Progenitor cell of endocrine pancreas (in vitro differentiated cells): ENCODE results near the gene OTOR. TPM values are rescaled to one million over a fixed set of nuclear protein-coding genes. Genes with fewer than 3 reads are reported as not detected.

Experiments
- DNase-seq: peaks from one replicate; pipeline ENCODE4 v3.0.0; 2021; ENCODE audit warnings: low spot score; ENCODE audit not compliant: unreplicated experiment
- H3K27ac Mint-ChIP-seq: 2 replicates; pipeline ENCODE4 v1.8.0; 2021; ENCODE audit warnings: mild to moderate bottlenecking, moderate library complexity, mixed read lengths
- H3K27me3 Mint-ChIP-seq: 2 replicates; pipeline ENCODE4 v1.8.0; 2021; ENCODE audit warnings: mixed read lengths
- H3K36me3 Mint-ChIP-seq: 2 replicates; pipeline ENCODE4 v1.8.0; 2022; ENCODE audit warnings: mixed read lengths; ENCODE audit not compliant: insufficient read depth
- H3K4me1 Mint-ChIP-seq: 2 replicates; pipeline ENCODE4 v1.8.0; 2021; ENCODE audit warnings: low read depth, mixed read lengths
- H3K4me3 Mint-ChIP-seq: 2 replicates; pipeline ENCODE4 v1.8.0; 2021; ENCODE audit warnings: low read depth, mild to moderate bottlenecking, moderate library complexity, mixed read lengths
- H3K9me3 Mint-ChIP-seq: 2 replicates; pipeline ENCODE4 v1.8.0; 2021; ENCODE audit warnings: low read depth, mixed read lengths
- total RNA-seq: library from RNA; stranded (reverse); gene quantifications from 2 replicates; pipeline ENCODE4 v1.2.1, GENCODE V29; 2021
- TF ChIP-seq, protein P1 (sequence below): fragments of 200-600 bp; sonication (generic); IDR thresholded peaks from one replicate; pipeline ENCODE4 v1.5.0; 2021; ENCODE audit warnings: antibody characterized with exemption, mild to moderate bottlenecking; ENCODE audit not compliant: unreplicated experiment

Gene OTOR
- total RNA-seq, 1 donor from 2014 or later, result not detected

GRCh38 chr20:16758454-16759180 is 10.5 kb downstream of the OTOR start:
- Mint-ChIP-seq H3K4me3 (no peak overlapping the region), H3K4me1 (peaks cover 15% of the 10 kb centered on the region), H3K27ac (no peak overlapping the region), H3K27me3 (peaks cover 3% of the 10 kb centered on the region), H3K9me3 (peaks cover 9% of the 10 kb centered on the region), H3K36me3 (no peaks in the 10 kb centered on the region)
- no peak for DNase-seq
- TF ChIP-seq, protein P1, sequence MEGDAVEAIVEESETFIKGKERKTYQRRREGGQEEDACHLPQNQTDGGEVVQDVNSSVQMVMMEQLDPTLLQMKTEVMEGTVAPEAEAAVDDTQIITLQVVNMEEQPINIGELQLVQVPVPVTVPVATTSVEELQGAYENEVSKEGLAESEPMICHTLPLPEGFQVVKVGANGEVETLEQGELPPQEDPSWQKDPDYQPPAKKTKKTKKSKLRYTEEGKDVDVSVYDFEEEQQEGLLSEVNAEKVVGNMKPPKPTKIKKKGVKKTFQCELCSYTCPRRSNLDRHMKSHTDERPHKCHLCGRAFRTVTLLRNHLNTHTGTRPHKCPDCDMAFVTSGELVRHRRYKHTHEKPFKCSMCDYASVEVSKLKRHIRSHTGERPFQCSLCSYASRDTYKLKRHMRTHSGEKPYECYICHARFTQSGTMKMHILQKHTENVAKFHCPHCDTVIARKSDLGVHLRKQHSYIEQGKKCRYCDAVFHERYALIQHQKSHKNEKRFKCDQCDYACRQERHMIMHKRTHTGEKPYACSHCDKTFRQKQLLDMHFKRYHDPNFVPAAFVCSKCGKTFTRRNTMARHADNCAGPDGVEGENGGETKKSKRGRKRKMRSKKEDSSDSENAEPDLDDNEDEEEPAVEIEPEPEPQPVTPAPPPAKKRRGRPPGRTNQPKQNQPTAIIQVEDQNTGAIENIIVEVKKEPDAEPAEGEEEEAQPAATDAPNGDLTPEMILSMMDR, result no peak

GRCh38 chr20:16759181-16759563 is 11.0 kb downstream of the OTOR start:
- H3K4me3 Mint-ChIP-seq, result no peak overlapping the region

DNA sequence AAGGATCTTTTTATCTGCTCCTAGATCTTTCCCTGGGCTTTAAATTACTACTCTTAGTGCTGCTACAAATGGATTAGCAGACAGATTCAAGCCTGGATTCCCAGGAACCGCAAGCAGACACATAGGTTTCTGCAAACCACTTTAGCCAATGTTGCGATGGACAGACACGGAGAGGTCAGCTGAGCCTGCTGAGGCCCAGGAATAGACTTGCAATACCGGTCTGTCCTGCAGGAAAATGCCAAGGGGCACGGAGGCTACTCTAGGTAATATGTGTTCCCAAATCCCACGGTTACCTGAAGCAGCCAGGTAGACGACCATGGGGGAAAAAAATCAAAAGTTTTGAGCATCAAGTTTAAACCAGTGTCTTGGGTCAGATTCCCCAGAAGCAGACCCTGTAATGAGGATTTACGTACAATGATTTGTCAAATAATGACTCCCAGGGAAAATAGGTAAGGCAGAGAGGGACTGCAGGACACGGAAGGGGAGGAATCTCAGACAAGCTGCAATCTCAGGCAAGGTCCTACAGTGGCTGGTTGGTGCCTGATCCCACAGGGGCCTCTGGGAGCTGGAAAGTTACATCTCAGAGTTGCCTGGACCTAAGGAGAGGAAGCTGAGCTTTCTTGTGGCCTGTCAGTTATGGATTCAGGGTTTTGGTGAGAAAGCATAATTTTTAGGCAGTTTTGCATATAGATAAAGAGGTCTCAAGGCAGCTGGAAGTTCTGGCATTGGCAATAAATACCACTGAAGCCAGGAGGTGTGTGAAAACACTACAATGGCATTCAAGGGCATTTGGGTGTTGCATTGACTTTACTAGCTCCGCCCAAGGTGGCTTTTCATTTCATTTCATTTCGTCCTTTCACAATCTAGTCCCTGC is 12.5 kb downstream of the OTOR start:
- no peaks in the 10 kb centered on the region for H3K36me3 Mint-ChIP-seq

More at GRCh38 chr20:16759181-16759563, 11.0 kb downstream of the OTOR start:
- no peaks in the 10 kb centered on the region for H3K36me3 Mint-ChIP-seq
- DNase-seq, result no peak
- peaks cover 3% of the 10 kb centered on the region for H3K27me3 Mint-ChIP-seq
- TF ChIP-seq, protein P1, result no peak
- H3K9me3 Mint-ChIP-seq, result peaks cover 9% of the 10 kb centered on the region
- no peak overlapping the region for H3K27ac Mint-ChIP-seq
- peaks cover 15% of the 10 kb centered on the region for H3K4me1 Mint-ChIP-seq

DNA sequence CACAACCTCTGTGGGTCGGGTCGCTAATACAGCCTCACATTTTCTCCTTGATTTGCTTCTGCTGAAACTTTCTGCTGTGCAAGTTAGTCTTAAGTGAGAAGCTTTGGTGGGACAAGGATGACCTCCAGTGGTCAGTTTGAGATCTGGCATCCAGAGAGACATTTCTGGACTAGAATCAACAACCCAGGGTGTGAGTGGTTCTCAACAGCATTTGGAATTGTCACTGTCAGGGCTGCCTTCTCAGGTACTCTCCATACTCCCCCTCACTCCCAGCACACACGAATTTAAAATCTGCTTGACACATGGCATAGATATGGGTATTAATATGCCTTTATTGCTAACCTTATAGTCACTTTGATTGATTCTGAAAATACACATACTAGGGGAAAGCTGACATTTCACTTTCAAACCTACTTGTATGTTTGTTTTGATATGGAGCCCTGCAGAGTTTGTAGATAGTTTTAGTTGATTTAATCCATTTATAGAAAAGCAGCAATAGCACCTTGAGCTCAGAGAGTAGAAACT is 13.2 kb downstream of the OTOR start:
- peaks cover 24% of the 10 kb centered on the region for H3K4me1 Mint-ChIP-seq
- no peak overlapping the region for H3K4me3 Mint-ChIP-seq
- peaks cover 3% of the 10 kb centered on the region for H3K27me3 Mint-ChIP-seq
- H3K9me3 Mint-ChIP-seq, result peaks cover 8% of the 10 kb centered on the region
- DNase-seq, result peak; percentile 20
- no peaks in the 10 kb centered on the region for H3K36me3 Mint-ChIP-seq
- TF ChIP-seq, protein P1, result peak; percentile 81
- no peak overlapping the region for H3K27ac Mint-ChIP-seq

More for the DNA sequence above, 12.5 kb downstream of the OTOR start:
- Mint-ChIP-seq H3K4me3 (no peak overlapping the region), H3K4me1 (peaks cover 22% of the 10 kb centered on the region), H3K27me3 (peaks cover 3% of the 10 kb centered on the region), H3K9me3 (peaks cover 12% of the 10 kb centered on the region), H3K27ac (no peak overlapping the region)
- no peak for DNase-seq
- TF ChIP-seq, protein P1, result no peak

GRCh38 chr20:16764560-16764959 is 16.4 kb downstream of the OTOR start:
- no peaks in the 10 kb centered on the region for H3K27me3 Mint-ChIP-seq
- TF ChIP-seq, protein P1, result no peak
- H3K36me3 Mint-ChIP-seq, result no peaks in the 10 kb centered on the region
- no peak overlapping the region for H3K27ac Mint-ChIP-seq
- peaks cover 9% of the 10 kb centered on the region for H3K9me3 Mint-ChIP-seq
- peaks cover 24% of the 10 kb centered on the region for H3K4me1 Mint-ChIP-seq
- H3K4me3 Mint-ChIP-seq, result no peak overlapping the region
- no peak for DNase-seq
